Measurements from ENCODE around the gene PLCD1.
A peak's percentile ranks its signal among the peaks of the same experiment; 100 is the strongest.
"Not testable (repeated sequence)": the region's sequence is repeated elsewhere in the genome, so short reads cannot be mapped to it uniquely, and the experiment has no call there.

The PLCD1 gene

DNA sequence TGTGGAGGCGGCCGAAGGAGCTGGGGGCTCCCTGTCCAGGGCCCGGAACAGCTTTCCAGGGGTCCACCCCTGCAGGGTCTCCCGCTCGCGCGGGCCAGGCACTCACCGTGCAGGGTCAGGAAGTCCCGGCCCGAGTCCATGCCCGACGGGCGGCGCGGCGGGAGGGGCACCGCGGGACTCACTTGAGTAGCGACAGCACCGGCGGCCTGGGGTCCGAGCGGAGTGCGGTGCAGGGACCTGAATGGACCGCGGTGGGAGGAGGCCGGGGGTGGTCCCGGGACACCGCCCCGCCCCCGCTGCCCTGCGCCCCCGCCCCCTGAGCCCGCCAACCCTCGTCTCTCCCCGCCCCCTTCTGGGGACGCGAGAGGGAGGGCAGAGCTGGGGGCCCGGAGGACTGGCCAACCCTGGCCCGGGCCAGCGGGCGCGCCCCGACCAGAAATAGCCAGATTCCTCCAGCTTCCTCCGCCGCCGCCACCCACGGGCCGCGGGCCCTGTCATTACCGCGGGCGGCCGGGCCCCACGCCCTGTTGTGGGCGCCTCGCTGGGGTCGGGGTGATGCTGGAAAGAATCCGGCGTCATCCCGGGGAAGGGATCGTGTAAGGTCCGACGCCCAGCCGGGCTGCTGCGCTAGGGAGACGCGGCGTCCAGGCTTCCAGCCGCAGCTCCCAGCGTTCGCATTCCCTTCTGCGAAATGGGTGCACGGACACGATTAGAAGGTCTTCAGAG lies at the start of gene PLCD1:
Gene PLCD1, minus strand, starts transcription at position 243 of the 726 bp plus-strand sequence. Its CDS starts 103 bp downstream, at position 140.
- DNase-seq (ENCODE audit: extremely low read depth in 1 of 2, low read depth in 1 of 2) = no peak

DNA sequence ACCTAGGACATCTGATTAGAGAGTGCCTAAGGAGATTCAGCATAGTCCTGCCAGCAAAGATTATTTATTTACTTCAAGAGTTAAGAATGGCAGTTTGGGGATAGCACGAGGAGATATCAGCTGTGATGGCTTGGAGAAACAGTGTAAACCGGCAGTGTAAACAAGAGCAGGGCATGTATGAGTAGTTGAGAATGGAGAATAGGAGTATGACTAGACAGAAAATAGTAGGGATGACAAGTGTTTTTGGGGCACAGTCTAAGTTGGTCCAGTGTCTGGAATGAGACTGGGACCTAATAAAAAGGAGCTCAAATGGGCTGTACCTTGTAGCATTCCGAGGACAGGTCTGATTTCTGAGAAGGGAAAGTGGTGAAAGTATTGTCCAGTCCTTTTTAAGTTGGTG lies 47.6 kb upstream of the PLCD1 start:
- not testable (repeated sequence) for DNase-seq (ENCODE audit: extremely low read depth in 1 of 2, low read depth in 1 of 2)

DNA sequence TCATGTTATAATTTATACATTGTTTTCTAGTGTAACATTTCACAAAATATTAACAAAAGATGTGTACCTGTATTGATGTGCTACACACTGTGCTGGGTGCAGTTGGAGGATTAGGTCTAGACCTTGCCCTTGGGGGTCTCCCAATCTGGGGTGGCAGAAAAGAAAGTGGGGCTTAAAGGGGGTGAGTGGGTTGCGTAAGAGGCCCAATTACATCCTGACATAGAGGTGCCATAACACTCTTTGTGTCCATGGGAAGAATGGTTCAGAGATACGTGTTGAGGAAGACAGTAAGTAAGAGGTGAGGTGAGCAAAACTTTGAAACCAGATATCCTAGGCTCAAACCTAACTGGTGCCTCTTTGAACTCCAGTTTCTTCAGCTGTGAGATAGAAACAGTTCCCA lies 40.6 kb upstream of the PLCD1 start:
- DNase-seq (ENCODE audit: extremely low read depth in 1 of 2, low read depth in 1 of 2) = no peak

DNA sequence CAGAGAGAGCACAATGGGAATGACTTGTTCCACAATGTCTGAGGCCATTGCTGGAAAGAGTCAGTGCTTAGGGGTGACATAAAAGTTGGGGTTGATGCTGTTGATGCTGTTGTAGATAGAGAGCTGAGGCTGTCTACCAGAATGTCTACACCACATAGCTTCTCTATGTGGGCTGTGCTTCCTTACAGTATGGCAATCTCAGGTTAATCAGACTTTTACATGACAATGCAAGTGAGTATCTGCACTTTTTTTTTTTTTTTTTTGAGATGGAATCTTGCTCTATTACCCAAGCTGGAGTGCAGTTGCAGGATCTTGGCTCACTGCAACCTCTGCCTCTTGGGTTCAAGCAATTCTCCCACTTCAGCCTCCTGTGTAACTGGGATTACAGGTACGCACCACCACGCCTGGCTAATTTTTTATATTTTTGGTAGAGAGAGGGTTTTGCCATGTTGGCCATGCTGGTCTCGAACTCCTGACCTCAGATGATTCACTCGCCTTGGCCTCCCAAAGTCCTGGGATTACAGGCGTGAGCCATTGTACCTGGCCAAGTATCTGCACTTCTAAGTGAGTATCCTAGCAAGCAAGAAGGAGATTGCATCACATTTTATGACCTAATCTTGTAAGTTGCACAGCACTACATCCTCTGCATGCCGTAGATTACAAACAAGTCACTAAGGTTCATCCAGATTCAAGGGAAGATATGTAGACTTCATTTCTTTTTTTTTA lies 38.2 kb upstream of the PLCD1 start:
- DNase-seq (ENCODE audit: extremely low read depth in 1 of 2, low read depth in 1 of 2) = no peak

DNA sequence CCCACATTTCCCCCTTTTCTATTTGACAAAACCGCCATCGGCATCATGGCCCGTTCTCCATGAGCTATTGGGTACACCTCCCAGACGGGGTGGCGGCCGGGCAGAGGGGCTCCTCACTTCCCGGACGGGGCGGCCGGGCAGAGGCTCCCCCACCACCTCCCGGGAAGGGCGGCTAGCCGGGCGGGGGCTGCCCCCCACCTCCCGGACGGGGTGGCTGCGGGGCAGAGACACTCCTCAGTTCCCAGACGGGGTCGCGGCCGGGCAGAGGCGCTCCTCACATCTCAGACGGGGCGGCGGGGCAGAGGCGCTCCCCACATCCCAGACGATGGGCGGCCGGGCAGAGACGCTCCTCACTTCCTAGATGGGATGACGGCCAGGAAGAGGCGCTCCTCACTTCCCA lies 35.0 kb upstream of the PLCD1 start:
- DNase-seq (ENCODE audit: extremely low read depth in 1 of 2, low read depth in 1 of 2) = not testable (repeated sequence)

DNA sequence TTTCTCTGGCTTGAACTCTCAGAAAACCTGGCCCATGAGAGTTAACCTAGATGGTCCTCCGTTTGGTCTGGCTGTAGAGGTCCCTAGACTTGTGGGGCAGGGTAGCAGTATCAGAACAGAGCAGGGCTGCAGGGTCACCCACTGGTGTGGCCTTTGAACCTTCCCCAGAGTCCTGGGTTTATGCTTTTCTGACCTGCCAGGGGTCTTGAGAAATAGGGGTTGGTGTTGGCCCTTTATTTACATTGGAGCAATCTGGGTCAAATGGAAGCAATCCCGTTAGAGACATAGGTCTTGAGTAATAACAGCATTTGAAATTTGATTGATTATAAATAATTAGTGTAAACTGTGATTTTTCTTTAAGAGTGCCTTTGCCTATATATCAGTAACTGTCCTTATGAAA lies 33.4 kb upstream of the PLCD1 start:
- no peak for DNase-seq (ENCODE audit: extremely low read depth in 1 of 2, low read depth in 1 of 2)

DNA sequence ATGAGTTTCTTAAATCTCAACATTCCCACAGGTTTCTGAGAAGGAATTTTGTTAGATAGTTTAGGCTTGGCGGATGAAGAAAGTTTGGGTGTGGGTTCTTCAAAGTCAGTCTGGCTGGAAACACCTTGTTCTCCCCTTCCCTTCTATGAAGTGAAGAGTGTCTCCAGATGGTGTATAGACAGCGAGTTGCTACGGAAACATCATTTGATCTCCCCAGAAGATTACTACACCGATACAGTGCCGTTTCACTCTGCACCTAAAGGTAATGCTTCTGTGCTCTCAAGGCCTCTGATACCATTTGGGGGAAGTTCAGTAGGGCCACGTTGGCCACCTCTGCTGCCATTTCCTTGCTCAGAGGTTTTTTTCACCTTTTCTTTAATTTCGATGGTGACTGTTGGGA lies 30.1 kb upstream of the PLCD1 start:
- no peak for DNase-seq (ENCODE audit: extremely low read depth in 1 of 2, low read depth in 1 of 2)

DNA sequence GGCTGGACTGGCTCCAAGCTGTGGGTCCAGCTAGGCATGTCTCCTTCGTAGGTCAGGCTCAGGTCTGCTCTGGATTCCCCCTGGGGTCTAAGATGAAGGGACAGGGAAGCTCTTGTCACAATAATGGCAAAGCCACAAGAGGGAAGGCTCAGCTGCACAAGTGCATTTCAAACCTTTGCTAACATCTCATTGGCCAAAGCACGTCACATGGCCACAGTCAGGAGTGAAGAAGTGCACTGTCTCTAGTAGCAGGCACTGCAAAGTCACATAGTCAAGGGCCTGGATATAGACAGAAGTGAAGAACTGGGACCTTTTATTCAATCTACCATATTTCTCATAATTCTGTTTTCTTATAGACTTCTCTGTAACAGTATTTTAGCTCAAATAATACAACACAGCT lies 29.7 kb upstream of the PLCD1 start:
- DNase-seq (ENCODE audit: extremely low read depth in 1 of 2, low read depth in 1 of 2) = no peak

DNA sequence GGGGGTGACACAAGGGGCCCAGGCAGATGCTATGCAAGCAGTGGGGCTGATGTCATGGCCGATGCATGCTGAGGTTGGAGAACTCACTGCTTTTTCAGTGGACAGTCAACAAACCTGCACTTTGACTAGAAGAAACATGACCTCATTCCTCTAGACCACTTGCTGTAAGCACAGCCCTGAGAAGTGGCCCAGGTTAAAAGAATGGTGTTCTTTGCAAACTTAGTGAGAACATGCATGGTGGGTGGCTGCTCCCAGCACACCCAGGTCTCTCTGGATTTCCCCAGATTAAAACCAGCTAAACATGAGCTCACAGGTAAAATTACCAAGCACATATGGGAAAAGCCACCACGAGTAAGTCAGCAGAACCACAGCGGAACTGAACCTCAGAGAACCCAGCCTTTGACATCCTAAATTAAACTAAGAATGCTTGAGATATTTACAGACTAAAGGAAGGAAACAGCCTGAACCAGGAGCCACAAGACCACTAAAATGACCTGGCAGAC lies 25.1 kb upstream of the PLCD1 start:
- no peak for DNase-seq (ENCODE audit: extremely low read depth in 1 of 2, low read depth in 1 of 2)

DNA sequence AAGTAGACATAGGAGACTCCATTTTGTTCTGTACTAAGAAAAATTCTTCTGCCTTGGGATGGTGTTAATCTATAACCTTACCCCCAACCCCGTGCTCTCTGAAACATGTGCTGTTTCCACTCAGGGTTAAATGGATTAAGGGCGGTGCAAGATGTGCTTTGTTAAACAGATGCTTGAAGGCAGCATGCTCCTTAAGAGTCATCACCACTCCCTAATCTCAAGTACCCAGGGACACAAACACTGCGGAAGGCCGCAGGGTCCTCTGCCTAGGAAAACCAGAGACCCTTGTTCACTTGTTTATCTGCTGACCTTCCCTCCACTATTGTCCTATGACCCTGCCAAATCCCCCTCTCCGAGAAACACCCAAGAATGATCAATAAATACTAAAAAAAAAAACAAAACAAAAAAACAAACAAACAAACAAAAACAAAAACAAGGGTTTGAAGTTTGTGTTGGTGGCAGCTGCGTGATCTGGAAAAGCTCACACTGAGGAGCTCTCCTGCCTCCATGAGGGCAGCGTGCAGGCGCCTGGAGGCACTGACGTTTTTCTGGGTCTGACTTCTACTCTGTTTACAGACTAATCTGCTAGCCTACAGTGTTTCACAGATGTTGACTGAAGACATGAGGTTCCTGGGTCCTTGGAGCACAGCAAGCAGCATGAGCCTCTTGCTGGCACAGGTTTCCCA lies 24.5 kb upstream of the PLCD1 start:
- DNase-seq (ENCODE audit: extremely low read depth in 1 of 2, low read depth in 1 of 2) = not testable (repeated sequence)

DNA sequence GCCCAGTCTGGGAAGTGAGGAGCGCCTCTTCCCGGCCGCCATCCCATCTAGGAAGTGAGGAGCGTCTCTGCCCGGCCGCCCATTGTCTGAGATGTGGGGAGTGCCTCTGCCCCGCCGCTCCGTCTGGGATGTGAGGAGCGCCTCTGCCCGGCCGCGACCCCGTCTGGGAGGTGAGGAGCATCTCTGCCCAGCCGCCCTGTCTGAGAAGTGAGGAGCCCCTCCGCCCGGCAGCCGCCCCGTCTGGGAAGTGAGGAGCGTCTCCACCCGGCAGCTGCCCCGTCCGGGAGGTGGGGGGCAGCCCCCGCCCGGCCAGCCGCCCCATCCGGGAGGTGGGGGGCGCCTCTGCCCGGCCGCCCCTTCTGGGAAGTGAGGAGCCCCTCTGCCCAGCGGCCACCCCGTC lies 23.8 kb upstream of the PLCD1 start:
- not testable (repeated sequence) for DNase-seq (ENCODE audit: extremely low read depth in 1 of 2, low read depth in 1 of 2)

DNA sequence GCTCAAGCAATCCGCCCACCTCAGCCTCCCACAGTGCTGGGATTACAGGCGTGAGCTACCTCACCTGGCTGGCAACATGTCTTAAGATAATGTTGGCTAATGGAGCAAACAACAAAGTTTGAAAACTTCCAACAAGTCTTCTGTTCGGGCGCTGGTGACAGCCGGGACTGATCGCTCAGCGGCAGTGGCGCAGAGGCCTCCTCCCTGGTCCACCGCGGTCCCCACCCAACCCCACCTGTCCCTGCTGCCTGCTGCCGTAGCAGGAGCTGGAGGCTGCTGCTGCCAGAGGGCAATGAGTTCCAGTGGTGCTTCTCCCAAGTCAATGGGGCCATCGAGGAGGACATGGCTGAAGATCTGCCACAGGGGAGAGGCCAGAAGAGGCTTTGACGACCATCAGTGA lies 21.7 kb upstream of the PLCD1 start:
- no peak for DNase-seq (ENCODE audit: extremely low read depth in 1 of 2, low read depth in 1 of 2)

DNA sequence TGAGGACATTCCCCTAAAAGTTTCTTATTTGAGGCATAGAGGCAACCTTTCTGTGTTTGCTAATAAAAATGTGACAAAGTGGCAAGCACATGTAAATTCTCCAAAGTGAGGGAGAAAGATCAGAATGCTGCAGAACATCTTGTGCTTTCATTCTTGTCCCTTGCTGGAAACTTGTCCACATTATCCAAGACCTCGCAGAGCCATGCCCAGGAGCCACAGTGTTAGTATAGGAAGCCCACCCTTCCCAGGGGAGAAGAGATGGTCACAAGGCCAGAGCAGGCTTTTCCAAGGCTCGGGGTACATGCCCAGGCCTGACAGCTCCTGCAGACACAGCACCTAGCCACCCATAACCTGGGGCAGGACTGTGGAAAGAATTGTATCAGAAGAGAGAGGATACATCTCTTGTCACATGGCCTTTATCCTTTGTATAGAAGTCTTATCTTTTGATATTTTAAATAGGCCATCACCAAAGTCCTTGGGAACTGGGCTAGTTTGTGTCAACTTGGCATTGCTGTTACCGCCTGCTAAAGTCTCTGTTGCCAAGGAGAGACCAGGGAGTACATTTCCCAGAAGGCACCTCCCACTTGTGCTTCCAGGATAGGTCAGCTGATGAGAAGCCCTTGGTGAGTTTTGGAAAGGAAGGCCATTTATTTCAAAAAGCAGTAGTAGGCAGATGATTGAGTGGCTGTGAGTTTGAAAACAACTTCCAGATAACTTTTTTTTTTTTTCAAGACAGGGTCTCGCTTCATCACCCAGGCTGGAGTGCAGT lies 20.1 kb upstream of the PLCD1 start:
- no peak for DNase-seq (ENCODE audit: extremely low read depth in 1 of 2, low read depth in 1 of 2)

DNA sequence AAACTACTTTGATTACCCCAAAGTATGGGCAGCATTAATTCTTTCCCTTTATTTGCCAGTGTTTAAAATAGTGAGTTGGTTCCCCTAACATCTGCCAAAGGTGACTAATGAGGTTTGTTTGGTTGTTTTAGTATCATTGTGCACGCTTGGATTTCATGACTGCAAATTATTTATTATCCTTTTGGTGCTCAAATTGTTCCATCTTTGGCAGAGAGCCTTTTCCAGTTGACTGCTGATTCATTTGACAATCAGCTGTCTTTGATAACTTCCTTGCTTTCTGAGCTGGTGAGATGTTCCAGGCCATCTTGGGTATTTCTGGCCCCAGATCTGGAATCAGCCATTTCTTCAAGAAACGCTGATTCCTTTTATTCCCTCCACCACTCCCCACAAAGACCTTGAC lies 18.5 kb upstream of the PLCD1 start:
- DNase-seq (ENCODE audit: extremely low read depth in 1 of 2, low read depth in 1 of 2) = no peak

DNA sequence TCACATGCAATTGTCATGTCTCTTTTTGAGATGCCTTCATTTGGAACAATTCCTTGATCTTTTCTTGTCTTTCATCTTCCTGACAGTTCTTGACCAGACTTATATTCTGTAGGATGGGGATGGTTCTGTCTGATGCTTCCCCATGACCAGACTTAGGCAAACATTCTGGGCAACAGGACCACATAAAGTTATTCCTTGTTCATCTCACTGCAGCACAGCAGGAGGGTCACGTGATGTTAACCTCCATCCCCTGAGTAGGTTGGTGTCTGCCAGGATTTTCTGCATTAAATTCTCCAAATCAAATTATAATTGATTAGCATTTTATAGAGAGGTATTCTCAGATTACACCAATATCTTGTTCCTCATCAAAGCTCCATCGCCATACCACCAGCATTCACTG lies 17.4 kb upstream of the PLCD1 start:
- no peak for DNase-seq (ENCODE audit: extremely low read depth in 1 of 2, low read depth in 1 of 2)

DNA sequence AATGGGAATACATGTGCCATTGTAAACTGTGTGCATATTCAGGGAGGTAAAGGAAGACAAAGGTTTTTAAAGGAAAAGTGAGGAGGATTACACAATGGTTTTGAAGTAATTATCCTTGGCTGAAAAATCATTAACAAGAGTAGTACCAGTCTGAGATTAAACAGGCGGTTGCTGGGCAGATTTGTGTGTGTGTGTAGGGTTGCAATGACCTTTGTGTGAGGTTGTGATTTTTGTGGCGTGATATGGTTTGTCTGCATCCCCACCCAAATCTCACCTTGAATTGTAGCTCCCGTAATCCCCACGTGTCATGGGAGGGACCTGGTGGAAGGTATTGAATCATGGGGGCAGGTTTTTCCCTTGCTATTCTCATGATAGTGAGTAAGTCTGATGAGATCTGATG lies 16.6 kb upstream of the PLCD1 start:
- no peak for DNase-seq (ENCODE audit: extremely low read depth in 1 of 2, low read depth in 1 of 2)

DNA sequence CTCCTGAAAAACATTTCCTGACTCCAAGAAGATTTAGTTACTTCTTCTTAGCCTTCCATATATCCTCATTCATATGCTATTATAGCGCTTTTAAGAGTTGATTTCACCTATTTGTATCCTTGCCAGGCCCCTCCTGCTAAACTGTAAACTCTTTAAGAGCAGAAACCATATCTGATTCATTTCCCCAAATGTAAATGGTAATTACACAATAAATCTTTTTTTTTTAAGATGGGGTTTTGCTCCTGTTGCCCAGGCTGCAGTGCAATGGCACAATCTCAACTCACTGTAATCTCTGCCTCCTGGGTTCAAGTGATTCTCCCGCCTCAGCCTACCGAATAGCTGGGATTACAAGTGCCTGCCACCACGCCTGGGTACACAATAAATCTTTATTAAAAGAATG lies 14.0 kb upstream of the PLCD1 start:
- DNase-seq (ENCODE audit: extremely low read depth in 1 of 2, low read depth in 1 of 2) = no peak

DNA sequence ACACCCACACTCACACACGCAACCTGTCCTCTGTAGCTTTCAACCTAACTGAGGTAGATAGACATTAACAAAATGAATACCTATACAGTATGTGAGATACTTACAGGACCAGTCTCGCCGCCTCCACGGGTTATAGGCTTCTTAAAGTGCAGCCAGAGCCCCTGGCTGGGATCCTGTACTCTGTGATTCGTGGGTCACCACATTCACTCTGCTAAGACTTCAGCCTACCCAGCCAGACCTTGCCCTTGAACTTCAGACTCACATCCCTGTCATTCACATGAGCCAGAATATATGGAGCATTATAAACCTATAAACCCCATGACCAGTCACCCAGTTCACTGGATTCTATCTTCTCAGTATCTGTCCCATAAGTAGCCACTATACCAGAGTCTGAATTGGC lies 11.0 kb upstream of the PLCD1 start:
- no peak for DNase-seq (ENCODE audit: extremely low read depth in 1 of 2, low read depth in 1 of 2)

DNA sequence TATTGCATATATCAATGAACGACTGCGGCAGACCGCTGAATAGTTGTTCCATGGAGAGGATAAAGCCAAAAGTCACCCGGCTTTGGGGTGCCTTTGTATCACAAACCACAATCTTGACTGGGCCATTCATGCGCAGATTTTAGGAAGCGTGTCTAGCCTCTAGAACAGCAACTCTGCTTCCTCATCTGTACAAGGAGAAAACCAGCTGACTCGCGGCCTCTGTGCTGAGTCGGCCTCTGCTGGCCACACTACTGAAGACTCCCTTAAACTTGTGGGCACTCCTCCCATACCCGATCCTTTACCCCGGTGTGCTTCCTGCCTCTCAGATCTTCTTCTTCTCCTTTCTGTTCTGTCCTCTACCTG lies 10.4 kb upstream of the PLCD1 start:
- no peak for DNase-seq (ENCODE audit: extremely low read depth in 1 of 2, low read depth in 1 of 2)

DNA sequence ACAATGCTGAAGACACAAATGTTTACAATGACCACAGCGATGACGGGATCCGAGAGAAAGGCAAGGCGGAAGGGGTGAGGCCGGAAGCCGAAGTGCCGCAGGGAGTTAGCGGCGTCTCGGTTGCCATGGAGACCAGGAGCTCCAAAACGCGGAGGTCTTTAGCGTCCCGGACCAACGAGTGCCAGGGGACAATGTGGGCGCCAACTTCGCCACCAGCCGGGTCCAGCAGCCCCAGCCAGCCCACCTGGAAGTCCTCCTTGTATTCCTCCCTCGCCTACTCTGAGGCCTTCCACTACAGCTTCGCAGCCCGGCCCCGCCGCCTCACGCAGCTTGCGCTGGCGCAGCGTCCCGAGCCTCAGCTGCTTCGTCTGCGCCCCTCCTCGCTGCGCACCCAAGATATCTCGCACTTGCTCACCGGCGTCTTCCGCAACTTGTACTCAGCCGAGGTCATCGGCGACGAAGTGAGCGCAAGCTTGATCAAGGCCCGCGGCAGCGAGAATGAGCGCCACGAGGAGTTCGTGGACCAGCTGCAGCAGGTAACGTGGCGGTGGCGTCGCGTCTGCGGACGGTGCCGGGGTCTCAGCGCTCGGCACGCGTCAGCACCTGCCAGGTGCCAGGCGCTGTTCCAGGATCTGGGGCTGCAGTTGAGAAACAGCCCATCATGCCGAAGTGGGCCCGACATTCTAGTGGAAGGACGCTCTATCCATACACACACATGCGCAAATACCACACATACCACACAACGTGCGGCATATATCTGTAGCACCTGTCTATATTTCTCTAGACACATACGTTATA lies 9.9 kb upstream of the PLCD1 start, which contains the start of gene DLEC1:
Gene DLEC1, plus strand, starts transcription at position 108 of the 798 bp plus-strand sequence. Its CDS starts 18 bp downstream, at position 126.
- peak; percentile 68 to 84 for DNase-seq (ENCODE audit: extremely low read depth in 1 of 2, low read depth in 1 of 2)

All from stimulated activated CD8-positive, alpha-beta memory T cell treated with anti-CD3 and anti-CD28 coated beads, Interleukin-7, amount 100 ng/mL, for 48 hours (primary cell).